GM19372 (cell line): ENCODE measurements around the gene CFAP126.
"Not testable (repeated sequence)": the region's sequence is repeated elsewhere in the genome, so short reads cannot be mapped to it uniquely, and the experiment has no call there.

Experiments used
- ATAC-seq: cut with Tn5 transposase; IDR thresholded peaks from one replicate; pipeline ENCODE4 v1.9.1; 2021; ENCODE audit warnings: mild to moderate bottlenecking, low read depth, moderate library complexity; ENCODE audit not compliant: unreplicated experiment

The CFAP126 gene

DNA sequence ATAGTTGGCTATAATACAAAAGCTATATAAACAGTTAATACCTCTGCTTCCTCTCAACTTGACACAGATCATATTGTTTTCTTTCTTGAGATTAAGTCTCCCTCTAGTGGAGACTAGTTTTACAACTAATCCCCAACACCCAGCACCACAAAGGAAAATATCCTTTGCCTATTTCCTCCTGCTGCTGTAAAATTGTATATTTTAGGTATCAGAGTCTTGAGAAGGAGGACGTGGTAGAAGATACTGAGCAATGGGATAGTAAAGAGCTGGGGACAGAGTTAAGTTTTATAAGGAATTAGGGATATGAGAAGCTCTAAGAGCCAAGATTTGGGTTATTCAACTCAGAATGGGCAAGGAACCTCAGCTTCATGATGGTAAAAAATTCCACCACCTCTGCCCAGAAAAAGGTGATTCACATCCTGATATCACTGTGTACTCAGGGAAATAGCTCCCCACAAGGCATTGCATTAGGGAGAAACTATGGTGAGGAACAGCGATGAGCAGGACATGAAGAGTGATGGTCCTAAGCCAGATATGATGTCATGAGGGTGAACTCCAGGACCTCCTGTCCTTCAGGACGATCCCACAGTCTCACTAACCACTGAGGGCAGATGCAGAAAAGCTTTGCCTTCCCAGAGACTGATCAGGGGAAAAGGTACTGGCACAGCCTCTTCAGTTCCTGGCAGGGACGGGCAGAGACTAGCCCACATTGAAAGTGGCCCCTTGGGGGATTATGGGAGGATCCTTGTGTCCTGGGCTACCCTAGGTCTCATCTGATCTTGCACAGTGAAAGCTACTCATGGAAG is 14.7 kb upstream of the CFAP126 start:
- no peak for ATAC-seq

DNA sequence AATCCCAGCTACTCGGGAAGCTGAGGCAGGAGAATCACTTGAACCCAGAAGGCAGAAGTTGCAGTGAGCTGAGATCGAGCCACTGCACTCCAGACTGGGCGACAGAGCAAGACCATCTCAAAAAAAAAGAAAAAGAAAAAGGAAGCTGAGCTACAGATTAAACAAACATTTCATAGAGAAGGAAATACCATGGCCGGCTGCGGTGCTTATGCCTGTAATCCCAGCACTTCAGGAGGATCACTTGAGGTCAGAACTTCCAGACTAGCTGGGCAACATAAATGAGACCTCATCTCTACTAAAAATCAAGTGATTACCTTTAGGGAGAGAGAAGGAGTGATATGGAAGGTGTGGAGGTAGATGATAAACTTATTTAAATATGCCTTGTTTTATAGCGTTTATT is 14.0 kb upstream of the CFAP126 start:
- no peak for ATAC-seq

- no peak for ATAC-seq
These were observed 11.4 kb upstream of the CFAP126 start for GRCh38 chr1:161379071-161379470.

DNA sequence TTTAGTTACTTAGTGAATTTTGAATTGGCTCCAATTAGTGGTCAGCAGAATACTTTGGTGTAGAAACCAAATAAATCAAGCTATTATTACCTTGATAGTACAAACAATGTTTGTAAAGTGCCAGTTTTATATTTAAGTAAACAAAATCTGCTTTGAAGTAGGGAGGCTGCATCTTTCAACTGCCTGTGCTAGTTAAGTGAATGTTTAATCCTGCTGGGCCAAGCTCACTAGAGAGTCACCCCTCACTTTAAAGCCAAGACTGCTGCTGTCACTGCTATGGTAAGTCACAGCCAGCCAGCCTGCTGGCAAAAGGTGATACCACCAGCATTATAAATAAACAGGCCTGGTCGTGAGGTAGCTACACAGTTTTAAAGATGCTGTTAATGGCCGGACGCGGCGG is 10.3 kb upstream of the CFAP126 start:
- ATAC-seq: no peak

GRCh38 chr1:161374373-161374772 is 6.7 kb upstream of the CFAP126 start:
- ATAC-seq: no peak

- no peak for ATAC-seq
These were observed 5.8 kb upstream of the CFAP126 start for GRCh38 chr1:161373442-161373841.

GRCh38 chr1:161365207-161365606 is 2.5 kb downstream of the CFAP126 start:
- ATAC-seq: no peak

- no peak for ATAC-seq
These were observed 3.3 kb downstream of the CFAP126 start for GRCh38 chr1:161364332-161364731.

DNA sequence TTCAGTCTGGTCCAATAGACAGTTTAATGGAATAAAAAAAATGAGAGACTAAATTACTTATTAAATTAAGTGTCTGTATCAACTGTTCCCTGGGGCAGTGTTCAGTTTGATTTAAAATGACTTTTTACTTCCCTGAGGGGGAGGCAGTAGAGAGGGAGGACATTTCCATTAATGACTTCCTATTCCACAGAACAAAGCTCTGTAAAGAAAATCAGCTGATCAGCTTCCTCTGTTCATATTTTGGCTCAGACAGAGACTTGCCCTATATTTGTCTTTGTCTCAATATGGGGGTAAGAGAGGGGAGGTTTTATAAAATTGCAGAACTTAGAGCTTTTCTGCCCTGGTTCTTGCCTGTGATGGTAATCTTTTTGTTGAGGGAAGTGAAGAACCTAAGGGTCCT is 8.4 kb downstream of the CFAP126 start:
- no peak for ATAC-seq

DNA sequence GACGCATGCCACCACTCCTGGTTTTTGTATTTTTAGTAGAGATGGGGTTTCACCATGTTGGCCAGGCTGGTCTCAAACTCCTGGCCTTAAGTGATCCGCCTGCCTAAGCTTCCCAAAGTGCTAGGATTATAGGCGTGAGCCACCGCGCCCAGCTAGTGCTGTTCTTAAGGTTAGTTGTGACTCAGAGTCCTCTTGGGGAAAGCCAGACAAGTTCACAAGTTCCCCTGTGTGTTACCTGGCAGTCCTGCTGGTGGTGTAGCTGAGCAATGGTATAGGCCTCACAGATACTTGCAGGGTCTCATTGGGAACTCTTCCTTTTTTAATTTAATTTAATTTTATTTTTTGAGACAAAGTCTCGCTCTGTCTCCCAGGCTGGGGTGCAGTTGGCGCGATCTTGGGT is 10.6 kb downstream of the CFAP126 start:
- no peak for ATAC-seq

DNA sequence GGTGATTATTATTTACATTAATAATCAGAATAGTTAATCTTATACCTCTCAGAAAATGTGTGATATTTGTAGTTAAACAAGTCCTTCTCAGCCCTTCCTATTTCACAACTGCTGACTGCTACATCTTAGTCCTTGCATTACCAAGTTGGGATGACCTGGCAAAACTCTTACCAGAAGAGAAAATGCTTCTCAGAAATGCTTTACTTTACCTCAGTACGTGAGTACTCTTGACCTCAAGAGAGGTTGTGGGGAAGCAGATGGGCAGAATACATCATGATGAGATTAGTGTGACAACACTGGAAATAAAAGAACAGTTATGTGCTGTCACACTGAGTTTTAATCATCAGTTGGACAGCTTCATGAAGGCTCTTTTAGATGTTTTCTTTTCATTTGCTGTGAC is 16.2 kb downstream of the CFAP126 start:
- no peak for ATAC-seq

DNA sequence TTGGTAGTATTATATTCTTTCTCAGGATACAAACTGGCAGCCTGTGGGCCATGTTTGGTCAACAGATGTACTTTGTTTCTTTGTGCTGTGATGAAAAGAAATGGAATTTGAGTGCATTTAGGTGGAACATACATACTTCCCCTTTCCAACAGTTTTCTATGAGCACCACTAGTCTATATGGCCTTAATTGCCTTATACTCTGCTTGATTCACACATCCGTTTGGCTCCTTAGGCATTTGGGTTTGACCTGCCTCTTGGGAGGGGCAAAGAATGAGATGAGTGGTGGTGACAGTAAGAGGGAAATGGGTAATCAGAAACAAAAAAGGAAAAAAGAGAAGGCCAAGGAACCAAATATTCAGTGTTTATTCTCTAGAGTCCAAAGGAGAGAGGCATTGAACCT is 17.0 kb downstream of the CFAP126 start:
- ATAC-seq: no peak

DNA sequence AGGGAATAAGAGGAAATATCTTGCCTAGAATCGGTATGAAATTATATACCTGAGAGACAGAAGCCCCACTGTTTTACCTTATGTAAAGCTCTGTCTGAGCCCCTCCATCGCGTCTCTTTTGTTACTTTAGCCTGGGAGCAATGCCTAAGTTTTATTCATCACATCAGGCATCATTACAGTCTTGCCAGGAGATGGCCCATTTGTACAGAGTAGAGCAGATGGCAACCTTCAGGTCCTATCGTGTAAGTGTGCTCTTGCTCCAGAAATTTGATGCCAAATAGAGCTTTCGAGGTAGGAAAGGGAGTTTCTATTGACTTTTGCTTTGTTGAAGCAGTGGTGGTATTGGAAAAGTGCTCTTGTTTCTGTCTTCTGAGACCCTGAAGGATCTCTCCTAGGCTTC is 24.9 kb downstream of the CFAP126 start:
- no peak for ATAC-seq

GRCh38 chr1:161342177-161342576 is 25.5 kb downstream of the CFAP126 start:
- ATAC-seq: no peak

GRCh38 chr1:161335796-161336195 is 31.9 kb downstream of the CFAP126 start:
- ATAC-seq: no peak

DNA sequence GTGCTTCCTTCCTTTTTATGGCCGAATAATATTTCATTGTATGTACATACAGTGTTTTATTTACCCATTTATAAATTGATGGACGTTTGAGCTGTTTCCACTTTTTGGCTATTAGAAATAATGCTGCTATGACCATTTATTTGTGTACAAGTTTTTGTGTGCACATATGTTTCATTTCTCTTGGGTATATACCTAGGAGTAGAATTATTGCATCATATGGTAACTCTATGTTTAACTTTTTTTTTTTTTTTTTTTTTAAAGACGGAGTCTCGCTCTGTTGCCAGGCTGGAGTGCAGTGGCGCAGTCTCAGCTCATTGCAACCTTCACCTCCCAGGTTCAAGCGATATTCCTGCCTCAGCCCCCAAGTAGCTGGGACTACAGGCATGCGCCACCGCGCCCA is 34.5 kb downstream of the CFAP126 start:
- no peak for ATAC-seq

GRCh38 chr1:161330346-161330745 is 37.3 kb downstream of the CFAP126 start:
- no peak for ATAC-seq

DNA sequence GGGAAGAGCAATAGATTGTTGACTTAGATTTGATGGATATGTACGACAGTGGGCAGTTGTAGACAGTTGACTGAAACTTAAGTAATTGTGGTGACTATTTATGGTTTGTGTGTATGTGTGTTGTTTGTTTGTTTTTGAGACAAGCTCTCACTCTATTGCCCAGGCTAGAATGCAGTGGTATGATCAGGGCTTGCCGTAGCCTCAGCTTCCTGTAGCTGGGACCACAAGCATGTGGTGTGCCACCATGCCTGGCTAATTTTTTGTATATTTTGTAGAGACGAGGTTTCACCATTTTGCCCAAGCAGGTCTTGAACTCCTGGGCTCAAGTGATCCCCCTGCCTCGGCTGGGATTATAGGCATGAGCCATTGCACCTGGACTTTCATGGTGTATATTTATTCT is 43.7 kb downstream of the CFAP126 start:
- ATAC-seq: no peak

GRCh38 chr1:161315841-161316674 is 51.6 kb downstream of the CFAP126 start:
- ATAC-seq: not testable (repeated sequence)
